Activated CD4-positive, alpha-beta T cell treated with anti-CD3 and anti-CD28 coated beads, Interleukin-2, amount 50 U/mL, for 48 hours (primary cell): ENCODE results near the gene SPOP.
"Not testable (repeated sequence)": the region's sequence is repeated elsewhere in the genome, so short reads cannot be mapped to it uniquely, and the experiment has no call there.

Experiments used
- DNase-seq, 2 experiments: peaks; one replicate each; pipeline ENCODE4 v3.0.0-alpha.2; 2020

Gene SPOP

GRCh38 chr17:49695698-49696232 is 17.9 kb upstream of the SPOP start:
- no peak for DNase-seq

GRCh38 chr17:49694847-49695697 is 17.2 kb upstream of the SPOP start:
- peak; percentile 84 to 87 for DNase-seq

- DNase-seq, result no peak
These were observed 14.9 kb upstream of the SPOP start for GRCh38 chr17:49692751-49693150.

GRCh38 chr17:49691677-49692191 is 13.8 kb upstream of the SPOP start:
- no peak for DNase-seq

GRCh38 chr17:49691086-49691676 is 13.3 kb upstream of the SPOP start:
- no peak for DNase-seq

- no peak for DNase-seq
These were observed 12.4 kb upstream of the SPOP start for GRCh38 chr17:49690256-49690655.

- DNase-seq, result no peak
These were observed 11.0 kb upstream of the SPOP start for GRCh38 chr17:49688848-49689247.

GRCh38 chr17:49687878-49688491 is 10.1 kb upstream of the SPOP start:
- peak in 1 of 2 experiments; percentile 23 for DNase-seq

- no peak for DNase-seq
These were observed 3.4 kb upstream of the SPOP start for GRCh38 chr17:49681106-49681979.

GRCh38 chr17:49680314-49680713 is 2.4 kb upstream of the SPOP start:
- no peak for DNase-seq

GRCh38 chr17:49677134-49677932 is 564 bp downstream of the SPOP start:
- DNase-seq, result peak; percentile 95 to 96

- no peak for DNase-seq
These were observed 1.5 kb downstream of the SPOP start for GRCh38 chr17:49676276-49676868.

GRCh38 chr17:49674507-49674906 is 3.4 kb downstream of the SPOP start:
- no peak for DNase-seq

GRCh38 chr17:49673679-49674078 is 4.2 kb downstream of the SPOP start:
- not testable (repeated sequence) for DNase-seq

- DNase-seq, result no peak
These were observed 7.3 kb downstream of the SPOP start for GRCh38 chr17:49670641-49671040.

- DNase-seq, result no peak
These were observed 7.9 kb downstream of the SPOP start for GRCh38 chr17:49670002-49670401.

GRCh38 chr17:49667854-49668253 is 10.0 kb downstream of the SPOP start:
- DNase-seq, result no peak

- DNase-seq, result no peak
These were observed 13.1 kb downstream of the SPOP start for GRCh38 chr17:49664706-49665211.

- no peak for DNase-seq
These were observed 18.1 kb downstream of the SPOP start for GRCh38 chr17:49659661-49660382.

GRCh38 chr17:49656247-49656646 is 21.6 kb downstream of the SPOP start:
- no peak for DNase-seq
